ENCODE results near the gene PRLH. TPM values are rescaled to one million over a fixed set of nuclear protein-coding genes. Genes with fewer than 3 reads are reported as not detected.

PRLH gene
- total RNA-seq, 1 donor, result not detected

- no peak overlapping the region for H3K4me3 ChIP-seq (ENCODE audit: low read depth, low read length)
- no peak for DNase-seq (ENCODE audit: low read depth)
Measured at GRCh38 chr2:237577956-237578870, 11.8 kb downstream of the PRLH start.

GRCh38 chr2:237581326-237581725 lies 15.0 kb downstream of the PRLH start:
- TF ChIP-seq CTCF (IDR thresholded peaks at IDR 0.05; ENCODE audit: insufficient read depth, low read depth, low read length), result no peak
- no peak overlapping the region for H3K4me3 ChIP-seq (ENCODE audit: low read depth, low read length)
- no peak for DNase-seq (ENCODE audit: low read depth)

More at GRCh38 chr2:237577956-237578870, 11.8 kb downstream of the PRLH start:
- TF ChIP-seq CTCF (IDR thresholded peaks at IDR 0.05; ENCODE audit: insufficient read depth, low read depth, low read length), result no peak

DNA sequence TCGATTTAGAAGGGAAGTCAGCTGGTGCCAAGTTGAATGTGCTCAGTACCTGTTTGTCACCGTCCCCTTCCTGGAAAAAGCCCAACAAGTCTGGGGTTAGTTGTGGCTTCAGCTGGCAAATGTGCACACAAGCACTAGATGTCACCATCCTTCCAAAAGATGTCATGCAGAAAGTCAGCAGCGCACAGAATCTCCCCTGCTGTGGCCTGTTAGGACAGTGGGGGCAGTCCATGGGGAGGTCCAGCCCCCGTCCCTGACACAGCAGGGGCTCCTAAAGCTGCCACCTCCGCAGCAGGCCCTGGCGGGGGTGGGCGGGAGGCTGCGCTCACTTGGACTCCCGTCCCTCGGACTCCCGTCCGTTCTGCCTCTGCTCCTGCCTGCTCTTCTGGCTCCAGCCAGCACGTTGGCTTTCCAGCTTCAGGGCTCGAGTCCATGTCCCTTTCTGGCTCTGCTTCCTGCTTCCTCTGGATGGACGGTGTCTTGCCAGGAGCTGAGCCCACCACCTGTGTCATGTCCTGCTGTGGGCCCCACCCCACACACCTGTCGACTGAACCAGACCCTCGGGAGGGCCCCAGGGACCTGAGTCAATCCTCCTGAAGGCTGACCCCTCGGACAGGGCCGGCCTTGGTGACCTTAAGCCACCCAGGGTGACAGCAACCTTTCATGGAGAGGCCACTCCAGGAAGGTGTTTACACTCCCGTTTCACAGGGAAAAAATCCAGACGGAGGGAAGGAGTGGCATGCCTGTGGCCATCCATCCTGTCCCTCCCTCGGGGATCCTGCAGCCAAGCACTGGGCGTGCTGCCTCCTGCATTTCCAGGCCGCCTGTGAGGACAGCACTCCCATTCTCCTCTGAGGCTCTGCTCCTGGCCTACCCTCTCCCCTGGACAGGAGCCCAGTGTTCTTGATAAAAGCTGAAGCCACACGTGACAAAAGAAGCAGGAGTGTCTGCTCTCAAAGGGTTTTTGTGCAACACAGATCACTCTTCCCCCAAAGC lies 15.7 kb downstream of the PRLH start:
- no peak overlapping the region for H3K4me3 ChIP-seq (ENCODE audit: low read depth, low read length)
- DNase-seq (ENCODE audit: low read depth), result peak; percentile 65
- peak; percentile 50 for TF ChIP-seq CTCF (IDR thresholded peaks at IDR 0.05; ENCODE audit: insufficient read depth, low read depth, low read length)

DNA sequence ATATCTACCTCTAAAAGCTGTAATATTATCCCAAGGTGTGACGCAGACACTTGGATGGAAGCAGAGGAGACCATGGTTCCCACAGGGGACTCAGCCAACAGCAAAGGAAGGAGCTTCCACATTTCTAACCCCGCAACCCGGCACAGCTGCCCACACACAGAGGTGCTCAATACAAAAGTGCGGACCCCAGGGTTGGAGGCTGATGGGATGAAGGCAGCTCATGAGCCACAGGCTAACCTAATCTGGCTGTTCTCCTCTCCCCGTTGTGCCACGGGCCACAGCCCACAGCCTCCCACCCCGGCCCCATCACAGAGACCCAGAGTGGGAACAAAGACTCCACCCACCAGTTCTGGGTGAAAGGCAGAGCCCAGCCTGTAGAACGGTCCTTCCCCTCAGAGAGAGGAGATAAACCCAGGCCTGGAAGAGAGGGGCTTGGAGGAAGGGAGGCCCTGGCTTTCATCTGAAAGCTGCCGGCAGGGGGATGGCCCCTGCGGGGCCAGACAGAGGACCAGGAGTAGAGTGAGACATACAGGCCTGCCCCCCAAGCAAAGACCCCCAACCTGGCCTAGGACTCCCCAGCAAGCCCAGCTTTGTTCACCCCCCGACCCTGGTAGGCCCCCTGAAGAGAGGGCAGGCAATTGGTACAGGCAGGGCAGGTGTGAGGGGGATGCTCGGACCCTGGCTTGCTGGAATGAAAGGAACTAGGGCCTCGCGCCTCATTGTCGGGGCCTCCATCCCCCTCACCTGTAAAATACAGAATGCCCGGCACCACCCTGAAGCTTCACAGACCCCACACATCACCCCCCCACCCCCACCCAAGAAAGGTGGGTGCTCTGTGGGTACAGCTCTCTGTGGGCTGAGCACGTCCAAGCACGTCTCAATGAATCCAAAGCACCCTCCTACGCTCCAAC lies 17.3 kb downstream of the PRLH start:
- DNase-seq (ENCODE audit: low read depth), result no peak
- no peak overlapping the region for H3K4me3 ChIP-seq (ENCODE audit: low read depth, low read length)
- no peak for TF ChIP-seq CTCF (IDR thresholded peaks at IDR 0.05; ENCODE audit: insufficient read depth, low read depth, low read length)

DNA sequence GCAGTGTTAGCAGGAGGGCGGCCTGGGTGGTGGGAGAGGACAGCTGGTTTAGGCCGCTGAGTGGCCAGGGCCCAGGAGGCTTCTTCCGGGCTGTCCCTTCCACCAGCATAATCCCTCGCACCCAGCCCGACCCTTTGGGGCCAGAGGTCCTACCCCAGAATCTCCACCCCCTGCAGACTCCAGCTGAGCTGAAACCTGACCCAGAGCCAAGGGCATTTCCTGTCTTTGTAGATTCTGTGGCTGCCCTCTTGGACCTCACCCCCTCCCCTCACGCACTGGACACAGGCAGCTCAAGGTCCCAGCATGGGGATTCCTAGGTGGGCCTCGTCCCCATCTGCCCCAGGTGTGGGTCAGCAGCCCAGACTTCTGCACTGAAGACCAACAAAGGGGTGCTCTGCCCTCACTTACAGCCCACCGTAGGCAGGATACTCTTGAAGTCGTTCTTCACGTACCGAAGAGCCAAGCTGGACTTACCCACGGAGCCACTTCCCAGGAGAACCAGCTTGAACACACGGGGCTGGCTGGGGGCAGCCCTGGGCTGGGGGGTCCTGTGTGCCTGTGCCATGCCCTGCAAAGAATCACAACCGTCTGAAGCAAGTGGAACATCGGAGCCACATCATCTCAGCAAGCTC lies 19.3 kb downstream of the PRLH start:
- no peak for DNase-seq (ENCODE audit: low read depth)
- H3K4me3 ChIP-seq (ENCODE audit: low read depth, low read length), result no peak overlapping the region
- no peak for TF ChIP-seq CTCF (IDR thresholded peaks at IDR 0.05; ENCODE audit: insufficient read depth, low read depth, low read length)
